Measurements from ENCODE around the gene LRIG3.
"Not testable (repeated sequence)": the region's sequence is repeated elsewhere in the genome, so short reads cannot be mapped to it uniquely, and the experiment has no call there.

The LRIG3 gene

DNA sequence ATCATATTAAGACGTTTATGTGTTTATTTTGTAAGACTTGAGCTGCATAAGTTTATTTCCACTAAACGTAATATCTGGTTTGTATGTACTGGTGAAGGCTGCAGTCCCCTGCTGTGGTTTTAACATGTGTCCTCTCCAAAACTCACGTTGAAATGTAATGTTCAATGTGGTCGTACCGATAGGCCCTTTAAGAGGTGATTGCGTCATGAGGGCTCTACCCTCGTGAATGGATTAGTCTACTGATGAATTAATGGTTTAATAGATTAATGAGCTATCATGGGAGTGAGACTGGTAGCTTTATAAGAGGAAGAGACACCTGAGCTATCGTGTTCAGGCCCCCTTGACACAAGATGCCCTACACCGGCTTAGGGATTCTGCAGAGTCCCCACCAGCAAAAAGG is 14.9 kb downstream of the LRIG3 start:
- DNase-seq (ENCODE audit: low spot score), result no peak

DNA sequence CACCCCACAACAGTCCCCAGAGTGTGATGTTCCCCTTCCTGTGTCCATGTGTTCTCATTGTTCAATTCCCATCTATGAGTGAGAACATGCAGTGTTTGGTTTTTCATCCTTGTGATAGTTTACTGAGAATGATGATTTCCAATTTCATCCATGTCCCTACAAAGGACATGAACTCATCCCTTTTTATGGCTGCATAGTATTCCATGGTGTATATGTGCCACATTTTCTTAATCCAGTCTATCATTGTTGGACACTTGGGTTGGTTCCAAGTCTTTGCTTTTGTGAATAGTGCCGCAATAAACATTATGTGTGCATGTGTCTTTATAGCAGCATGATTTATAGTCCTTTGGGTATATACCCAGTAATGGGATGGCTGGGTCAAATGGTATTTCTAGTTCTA is 17.6 kb downstream of the LRIG3 start:
- not testable (repeated sequence) for DNase-seq (ENCODE audit: low spot score)

DNA sequence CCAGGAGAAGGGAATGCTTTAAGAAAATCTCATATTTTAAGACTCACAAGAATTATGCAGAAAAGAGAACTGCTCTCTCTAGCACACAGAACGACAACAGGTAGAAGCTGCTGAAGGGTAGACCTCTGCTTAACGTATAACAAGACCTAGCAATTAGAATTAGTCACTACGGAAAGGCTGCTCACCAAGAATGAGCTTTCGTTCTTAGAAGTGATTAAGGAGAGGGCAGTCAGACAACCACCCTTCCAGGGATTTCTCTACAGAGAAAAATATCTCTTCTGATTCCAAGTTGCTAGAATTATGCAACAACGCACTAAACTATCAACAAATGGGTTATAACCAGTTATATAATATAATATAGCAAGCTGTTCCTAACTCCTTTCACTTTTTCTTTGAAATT is 18.6 kb downstream of the LRIG3 start:
- DNase-seq (ENCODE audit: low spot score), result no peak

DNA sequence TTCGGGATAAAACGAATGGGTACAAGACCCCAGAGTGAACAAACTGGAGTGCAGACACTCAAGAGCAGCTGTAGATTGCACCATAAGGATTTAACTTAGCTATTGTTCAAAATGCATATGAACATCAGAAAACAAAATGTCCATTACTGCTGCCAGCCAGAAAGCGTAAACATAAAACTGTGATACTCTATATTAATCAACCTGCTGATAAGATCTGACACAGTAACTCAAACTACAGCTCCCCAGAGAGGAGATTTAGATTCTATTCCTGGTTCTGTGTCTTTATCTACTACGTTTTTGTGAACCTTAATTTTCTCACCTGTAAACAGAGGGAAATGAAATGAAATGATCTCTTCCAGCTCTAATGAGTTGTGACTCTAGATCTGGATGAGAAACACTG is 22.3 kb downstream of the LRIG3 start:
- no peak for DNase-seq (ENCODE audit: low spot score)

DNA sequence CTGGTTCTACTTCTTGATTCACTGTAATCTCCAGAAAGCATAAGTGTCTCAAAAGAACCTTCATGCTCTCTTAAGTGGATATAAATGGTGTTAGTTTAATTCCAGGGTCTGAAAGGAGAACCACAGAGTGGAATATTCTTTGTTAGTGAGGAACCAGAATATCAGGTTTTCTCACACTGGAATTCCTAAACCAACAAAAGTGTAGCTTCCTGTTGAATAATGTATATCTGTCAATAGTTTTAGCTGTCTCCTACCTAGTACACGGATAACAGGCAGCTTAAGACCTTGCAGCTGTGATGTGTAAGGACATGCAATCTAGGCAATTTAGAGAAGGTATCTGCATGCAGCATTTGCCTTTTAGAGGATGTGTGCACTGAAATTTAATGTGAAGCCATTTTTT is 24.0 kb downstream of the LRIG3 start:
- no peak for DNase-seq (ENCODE audit: low spot score)

DNA sequence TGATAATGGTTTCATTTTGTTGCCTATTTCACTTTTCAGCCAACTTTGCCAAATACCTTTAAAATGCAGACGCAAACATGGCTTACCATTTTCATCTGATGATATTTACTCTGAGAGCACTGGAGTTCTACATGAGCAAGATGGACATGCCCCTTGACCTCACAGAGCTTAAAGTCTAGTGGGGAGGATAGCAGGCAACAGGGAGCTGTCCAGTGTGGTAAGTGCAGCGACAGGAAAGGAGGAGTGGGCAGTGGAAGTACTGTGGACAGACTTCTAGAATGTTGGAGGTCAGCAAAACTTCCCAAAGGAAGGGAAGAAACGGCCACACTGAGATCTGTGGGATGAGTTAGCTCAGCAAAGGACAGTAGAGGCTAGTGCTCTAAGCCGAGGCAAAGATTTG is 25.3 kb downstream of the LRIG3 start:
- no peak for DNase-seq (ENCODE audit: low spot score)

DNA sequence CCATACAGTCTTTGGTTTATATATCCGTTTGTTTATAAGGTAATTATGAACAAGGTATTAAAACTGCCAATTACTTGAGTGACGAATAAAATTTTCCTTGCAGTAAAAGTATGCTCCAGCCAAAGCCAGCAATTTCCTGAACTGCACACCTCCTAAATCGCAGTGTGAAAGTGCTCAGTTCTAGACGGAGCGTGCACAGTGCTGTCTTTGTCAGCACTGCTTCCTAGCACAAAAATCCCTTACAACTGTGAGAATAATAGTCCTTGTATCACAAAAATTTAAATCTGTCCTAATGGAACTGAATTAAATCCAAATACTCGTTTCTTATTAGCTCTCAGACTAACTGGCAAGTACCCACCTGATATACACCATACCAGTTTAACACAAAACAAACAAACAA is 26.3 kb downstream of the LRIG3 start:
- no peak for DNase-seq (ENCODE audit: low spot score)

DNA sequence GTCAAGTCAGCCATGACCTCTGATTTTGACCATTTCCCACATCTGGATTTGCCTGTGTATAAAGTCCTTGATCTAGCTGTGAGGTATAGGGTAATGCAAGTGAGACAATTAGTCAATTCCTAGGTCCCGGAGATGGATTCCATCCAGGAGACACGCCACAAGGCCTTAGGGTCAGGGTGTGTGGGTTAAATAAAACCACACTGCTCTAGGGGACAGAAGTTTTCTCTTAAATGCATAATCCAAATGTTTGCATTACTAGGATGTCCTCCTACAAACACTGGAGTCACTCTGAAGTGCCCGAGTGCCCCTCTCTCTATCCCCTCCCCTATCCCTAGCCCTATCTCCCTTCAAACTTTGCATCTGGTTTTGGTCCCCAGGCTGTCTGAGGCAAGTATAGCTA is 26.8 kb downstream of the LRIG3 start:
- no peak for DNase-seq (ENCODE audit: low spot score)

DNA sequence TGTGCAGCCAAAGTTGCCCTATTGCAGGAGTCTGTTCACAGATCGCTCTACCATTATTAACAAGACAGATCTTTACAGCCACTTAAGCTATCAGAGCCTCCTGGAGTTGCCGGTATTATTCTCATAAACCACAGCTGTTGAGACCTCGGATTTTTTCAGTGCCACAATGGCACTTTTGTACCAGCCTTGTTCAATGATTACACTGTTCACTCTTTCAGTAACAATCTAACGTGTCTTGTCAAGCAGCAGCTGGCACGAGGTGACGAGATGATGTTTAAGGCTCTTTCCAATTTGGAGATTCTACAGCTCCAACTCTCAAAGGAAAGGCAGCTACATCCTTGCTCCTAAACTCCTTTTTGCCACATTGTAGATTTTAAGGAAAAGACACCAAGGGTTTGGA is 30.7 kb downstream of the LRIG3 start:
- no peak for DNase-seq (ENCODE audit: low spot score)

DNA sequence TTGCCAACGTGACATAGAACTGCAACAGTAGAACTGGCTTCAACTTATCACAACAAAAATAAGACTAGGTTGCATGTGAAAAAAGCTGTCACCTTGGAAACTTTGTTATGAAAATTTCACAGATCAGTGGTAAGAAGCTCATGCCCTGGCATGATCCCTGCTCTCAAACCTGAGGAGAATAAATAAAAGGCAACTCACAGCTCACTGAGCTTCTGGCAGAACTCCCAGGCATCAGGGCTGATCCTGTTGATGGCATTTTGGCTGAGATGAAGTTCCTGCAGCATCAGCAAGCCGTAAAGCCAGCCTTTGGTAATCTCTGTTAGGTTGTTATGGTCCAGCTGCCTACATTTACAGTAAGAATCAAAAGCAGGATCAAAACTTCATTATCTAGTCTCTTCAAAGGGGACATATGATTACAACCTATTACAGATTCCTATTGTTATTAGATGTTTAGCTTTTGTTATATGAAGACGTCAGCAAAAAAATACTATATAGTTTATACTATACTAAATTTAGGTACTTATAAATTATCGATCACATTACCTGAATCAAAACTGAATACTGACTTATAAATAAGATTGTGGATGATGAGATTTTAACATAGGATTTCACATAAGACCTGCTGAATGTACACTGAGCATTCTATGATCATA is 32.0 kb downstream of the LRIG3 start:
- DNase-seq (ENCODE audit: low spot score), result no peak

DNA sequence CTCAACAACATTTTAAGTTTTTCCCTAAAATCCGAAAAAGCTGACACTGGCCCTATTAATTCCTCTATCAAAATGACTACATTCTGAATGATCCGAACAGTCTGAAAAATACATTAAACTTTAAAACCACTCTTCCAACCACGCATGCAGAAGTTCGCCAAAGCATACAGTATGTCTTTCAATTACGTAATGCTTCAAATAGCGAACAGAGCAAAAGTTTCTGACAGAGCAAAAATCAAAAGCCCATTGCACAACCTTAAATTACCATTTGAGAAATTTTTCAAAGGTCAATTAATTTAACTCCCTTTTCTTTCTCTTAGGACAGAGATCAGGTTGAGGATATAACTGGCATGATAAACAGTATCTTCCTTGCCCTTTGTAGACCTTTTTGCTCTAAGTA is 33.2 kb downstream of the LRIG3 start:
- DNase-seq (ENCODE audit: low spot score), result no peak

DNA sequence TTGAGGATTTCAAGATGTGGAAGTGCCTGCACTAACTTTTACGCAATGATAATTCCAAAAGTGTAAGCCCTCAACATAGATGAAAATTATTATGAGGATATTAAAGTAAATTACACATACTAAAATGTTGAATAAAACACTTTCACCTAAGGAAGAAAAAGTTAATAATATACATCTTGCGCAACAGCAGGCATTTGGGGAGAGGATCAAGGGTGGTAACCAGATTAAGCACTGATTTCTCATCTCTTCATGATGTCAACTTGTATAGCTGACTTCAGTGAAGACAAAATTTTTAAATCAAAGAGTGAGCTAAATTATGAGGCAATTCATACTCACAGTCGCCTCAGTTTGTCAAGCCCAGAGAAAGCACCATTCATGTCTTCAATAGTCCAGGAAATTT is 33.8 kb downstream of the LRIG3 start:
- DNase-seq (ENCODE audit: low spot score), result no peak

DNA sequence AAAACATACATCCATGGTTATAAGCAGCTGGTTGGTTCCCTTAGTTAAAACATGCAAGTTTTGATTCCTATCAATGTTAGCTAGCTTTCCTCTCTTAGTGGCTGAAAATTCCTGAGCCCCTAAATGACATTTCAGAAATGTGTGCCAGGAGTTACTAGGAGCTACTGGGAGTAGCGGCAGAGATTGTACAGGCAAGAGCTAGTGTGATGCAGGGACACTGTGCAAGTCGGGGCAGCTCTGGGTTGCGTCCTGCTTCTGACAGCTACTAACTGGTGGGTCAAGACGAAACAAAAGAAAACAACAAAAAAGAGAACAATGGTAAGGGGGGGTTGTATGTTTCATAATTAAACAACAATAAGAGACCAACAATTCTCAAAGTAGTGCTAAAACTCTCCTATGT is 35.4 kb downstream of the LRIG3 start:
- DNase-seq (ENCODE audit: low spot score), result no peak

DNA sequence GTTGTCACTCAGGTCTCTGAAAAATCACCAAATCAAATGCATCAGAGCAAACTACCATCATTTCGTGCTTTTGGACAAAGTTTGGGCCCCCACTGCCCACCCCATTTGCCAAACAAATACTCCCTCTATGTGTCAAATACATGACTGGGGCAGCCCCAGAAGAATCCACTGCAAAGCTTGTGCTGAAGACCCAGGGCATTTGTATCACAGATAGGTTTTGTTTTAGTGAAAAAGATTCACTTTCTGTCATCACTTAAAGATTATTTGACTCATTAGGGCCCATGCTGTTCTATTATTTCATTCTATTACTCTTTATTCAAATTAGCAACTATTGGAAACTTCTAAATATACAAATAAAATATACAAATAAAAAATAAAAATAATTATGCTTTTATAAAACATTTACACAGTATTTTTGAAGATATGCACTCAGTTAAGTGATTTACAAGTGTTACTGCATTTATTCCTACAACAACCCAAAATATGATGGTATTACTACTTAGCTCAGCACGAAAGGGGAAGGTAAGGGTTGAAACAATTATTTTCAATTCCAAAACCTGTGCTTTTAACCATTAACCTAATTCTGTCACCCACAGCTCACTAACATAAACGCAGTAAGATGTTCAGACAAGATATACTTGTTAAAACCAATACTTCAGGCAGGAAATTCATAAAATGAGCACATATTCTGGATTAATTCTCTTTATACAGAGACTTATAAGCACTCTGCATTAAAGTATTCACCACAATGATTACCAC is 36.5 kb downstream of the LRIG3 start:
- no peak for DNase-seq (ENCODE audit: low spot score)

DNA sequence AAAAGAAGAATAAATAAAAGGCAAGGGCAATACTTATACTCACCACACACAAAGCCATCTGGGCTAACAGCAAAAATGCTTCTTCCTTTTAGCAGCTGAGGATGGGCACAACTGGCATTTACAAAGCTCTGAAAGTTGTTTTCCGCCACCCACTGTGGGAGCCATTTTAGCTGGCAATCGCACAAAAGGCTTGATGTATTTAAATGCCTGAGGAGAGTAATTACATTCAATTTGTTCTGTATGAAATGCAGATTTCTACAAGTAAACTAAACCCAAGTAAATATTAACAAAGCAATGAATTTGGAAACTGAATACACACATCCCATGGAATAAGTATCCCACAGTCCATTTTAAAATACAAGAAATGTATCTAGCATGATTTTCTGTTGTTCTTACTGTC is 37.5 kb downstream of the LRIG3 start:
- no peak for DNase-seq (ENCODE audit: low spot score)

DNA sequence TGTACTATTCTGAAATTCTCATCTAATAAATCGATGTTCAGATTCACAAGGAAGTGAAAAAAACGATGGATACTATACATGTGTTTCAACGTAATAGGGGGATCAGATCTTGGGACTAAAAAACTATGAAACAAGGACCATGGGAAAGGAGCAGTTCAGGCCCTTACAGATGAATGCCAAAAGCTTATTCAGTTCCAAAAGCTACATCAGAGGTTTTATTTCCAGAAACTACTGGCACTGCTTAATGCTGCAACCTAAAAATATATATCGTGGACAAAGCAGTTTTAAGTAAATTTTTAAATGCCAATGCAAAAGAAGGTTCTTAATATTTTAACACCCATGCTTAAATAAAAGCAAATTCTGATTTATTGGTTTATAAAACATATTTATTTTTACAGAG is 38.5 kb downstream of the LRIG3 start:
- no peak for DNase-seq (ENCODE audit: low spot score)

DNA sequence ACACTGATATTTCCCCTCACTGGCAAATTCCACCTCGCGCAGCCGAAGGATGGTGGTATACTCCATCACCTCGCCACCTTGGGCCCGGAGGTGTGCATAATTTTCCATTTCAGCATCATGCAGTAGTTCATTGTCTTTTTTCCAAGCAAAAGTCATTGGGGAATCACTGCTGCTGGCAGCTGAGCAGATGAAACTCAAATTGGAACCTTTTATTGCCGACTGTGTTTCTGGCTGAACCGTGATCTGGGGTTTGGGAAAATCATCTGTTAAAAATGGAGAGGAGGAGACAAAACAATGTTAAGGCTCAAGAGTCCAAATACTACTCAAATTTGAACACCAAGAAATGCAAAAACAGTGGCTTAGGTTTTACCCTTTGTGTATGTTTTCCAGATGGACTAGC is 39.7 kb downstream of the LRIG3 start:
- DNase-seq (ENCODE audit: low spot score), result no peak

DNA sequence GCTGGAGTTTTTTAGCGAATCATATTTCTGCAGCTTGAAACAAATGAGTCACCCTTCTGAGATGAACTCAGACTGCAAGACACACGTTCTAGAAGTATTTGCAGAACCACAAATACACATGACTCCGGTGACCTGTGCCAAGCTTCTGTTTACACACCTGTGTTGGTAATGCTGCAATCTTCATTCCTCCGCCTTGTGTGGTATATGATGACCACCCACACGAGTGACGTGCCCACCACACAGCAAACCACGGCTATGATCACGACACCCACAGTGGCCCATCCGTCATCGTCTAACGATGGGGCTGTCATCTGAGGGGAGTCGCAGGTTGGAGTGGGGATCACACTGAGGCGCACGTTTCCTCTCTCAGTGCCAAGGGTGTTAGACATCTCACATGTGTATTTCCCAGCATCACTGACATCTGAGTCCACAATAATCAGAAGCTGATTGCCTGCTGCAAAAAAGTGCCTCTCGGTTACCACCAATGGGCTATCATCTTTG is 43.0 kb downstream of the LRIG3 start:
- peak; percentile 38 for DNase-seq (ENCODE audit: low spot score)

DNA sequence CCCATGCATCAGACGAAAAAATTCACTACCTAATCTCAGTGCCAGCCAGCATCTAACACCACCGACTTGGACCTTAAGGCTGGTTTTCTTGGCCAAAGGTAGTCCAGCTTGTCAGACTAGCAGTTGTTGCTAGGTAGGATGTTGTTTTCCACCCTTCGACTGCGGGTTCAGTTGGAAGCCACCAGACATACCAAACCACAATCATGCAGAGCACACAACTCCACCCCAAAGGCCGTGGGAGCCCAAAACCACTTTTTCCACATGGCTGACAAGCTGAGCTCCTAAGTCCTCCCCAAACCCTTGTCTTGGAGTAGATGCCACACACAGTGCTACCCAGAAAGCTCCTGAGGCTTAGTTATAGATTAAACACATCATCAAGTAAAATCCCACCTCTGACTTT is 46.8 kb downstream of the LRIG3 start:
- no peak for DNase-seq (ENCODE audit: low spot score)

DNA sequence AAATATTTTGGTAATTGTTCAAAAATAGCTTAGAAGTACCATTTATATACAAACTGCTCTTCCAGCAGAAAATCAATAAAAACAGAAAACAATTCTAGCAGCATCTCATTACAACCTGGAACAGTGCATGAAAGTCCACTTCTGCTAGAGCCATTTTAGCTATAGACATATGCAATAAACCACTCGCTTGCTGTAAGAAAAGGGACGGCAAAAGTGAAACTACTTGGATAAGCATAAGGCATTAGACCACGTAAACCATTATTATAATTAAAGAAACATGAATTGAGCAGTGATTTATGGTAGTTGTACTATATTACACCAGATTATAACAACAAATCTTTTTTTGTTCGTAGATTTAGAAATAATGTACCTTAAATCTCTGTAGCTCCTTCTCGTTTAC is 48.7 kb downstream of the LRIG3 start:
- no peak for DNase-seq (ENCODE audit: low spot score)

DNA sequence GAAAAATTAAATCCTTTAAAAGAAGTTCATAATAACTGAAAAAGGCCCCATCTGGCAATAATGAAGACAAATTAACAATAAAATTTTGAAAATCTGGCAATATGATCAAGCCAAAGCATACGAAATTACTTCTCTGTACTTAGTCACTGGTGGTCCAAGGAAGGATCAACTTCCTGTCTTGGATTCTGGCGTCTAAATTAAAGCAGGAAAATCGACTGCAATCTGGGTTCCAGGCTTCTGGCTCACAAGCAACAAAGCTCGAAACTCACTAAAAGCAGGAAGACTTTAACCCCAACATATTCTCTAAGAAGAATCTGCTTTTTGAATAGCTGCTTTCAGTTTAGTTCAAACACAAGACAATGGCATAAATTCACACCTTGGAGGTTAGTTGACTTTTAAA is 49.7 kb downstream of the LRIG3 start:
- no peak for DNase-seq (ENCODE audit: low spot score)

DNA sequence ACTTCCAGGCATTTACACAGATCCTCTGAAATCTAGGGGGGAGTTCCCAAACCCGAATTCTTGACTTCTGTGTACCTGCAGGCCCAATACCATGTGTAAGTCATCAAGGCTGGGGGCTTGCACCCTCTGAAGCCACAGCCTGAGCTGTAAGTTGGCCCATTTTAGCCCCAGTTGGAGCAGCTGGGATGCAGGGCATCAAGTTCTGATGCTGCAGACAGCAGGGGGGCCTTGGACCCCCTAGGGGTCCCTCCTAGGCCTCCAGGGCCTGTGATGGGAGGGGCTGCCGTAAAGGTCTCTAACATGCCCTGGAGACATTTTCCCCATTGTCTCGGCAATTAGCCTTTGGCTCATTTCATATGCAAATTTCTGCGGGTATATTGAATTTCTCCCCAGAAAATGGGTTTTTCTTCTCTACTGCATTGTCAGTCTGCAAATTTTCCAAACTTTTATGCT is 59.5 kb downstream of the LRIG3 start:
- DNase-seq (ENCODE audit: low spot score), result no peak

DNA sequence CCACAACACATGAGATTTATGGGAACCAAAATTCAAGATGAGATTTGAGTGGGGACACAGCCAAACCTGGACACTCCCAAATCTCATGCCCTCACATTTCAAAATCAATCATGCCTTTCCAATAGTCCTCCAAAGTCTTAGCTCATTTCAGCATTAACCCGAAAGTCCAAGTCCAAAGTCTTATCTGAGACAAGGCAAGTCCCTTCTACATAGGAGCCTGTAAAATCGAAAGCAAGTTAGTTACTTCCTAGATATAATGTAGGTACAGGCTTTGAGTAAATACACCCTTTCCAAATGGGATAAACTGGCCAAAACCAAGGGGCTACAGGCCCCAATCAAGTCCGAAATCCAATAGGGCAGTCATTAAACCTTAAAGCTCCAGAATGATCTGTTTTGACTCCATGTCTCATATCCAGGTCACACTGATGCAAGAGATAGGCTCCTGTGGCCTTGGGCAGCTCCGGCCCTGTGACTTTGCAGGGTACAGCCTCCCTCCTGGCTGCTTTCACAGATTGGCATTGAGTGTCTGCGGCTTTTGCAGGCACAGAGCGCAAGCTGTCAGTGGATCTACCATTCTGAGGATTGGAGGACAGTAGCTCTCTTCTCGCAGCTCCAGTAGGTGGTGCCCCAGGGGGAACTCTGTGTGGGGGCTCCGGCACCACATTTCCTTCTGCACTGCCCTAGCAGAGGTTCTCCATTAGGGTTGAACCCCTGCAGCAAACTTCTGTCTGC is 60.1 kb downstream of the LRIG3 start:
- DNase-seq (ENCODE audit: low spot score), result no peak

Data from HuH-7.5 (cell line).